ENCODE data around the gene GABRR3.

Gene GABRR3

GRCh38 chr3:97969541-97969940 is 65.6 kb downstream of the GABRR3 start:
- no peak for DNase-seq (ENCODE audit: low spot score in 2 of 2)
- Histone ChIP-seq H3K4me1 (peaks cover 18% of the 10 kb centered on the region), H3K4me3 (no peak overlapping the region), H3K36me3 (replicated peaks) (peaks cover 15% of the 10 kb centered on the region), H3K9me3 (no peaks in the 10 kb centered on the region), H3K27me3 (ENCODE audit: low read depth) (no peaks in the 10 kb centered on the region)
- in situ Hi-C loops (cut with MboI; ENCODE audit: low sequenced_read_pairs): no loop called here

GRCh38 chr3:97968376-97968775 is 66.7 kb downstream of the GABRR3 start:
- H3K4me1 ChIP-seq: peaks cover 18% of the 10 kb centered on the region
- no peaks in the 10 kb centered on the region for H3K9me3 ChIP-seq
- no peak overlapping the region for H3K4me3 ChIP-seq
- in situ Hi-C loops (cut with MboI; ENCODE audit: low sequenced_read_pairs): no loop called here
- no peaks in the 10 kb centered on the region for H3K27me3 ChIP-seq (ENCODE audit: low read depth)
- H3K36me3 ChIP-seq (replicated peaks): peaks cover 15% of the 10 kb centered on the region
- DNase-seq (ENCODE audit: low spot score in 2 of 2): no peak

- H3K36me3 ChIP-seq (replicated peaks): peaks cover 15% of the 10 kb centered on the region
Measured at GRCh38 chr3:97967966-97968365, 67.1 kb downstream of the GABRR3 start.

GRCh38 chr3:97960993-97961766 is 73.9 kb downstream of the GABRR3 start:
- Histone ChIP-seq H3K4me3 (no peak overlapping the region), H3K27me3 (ENCODE audit: low read depth) (no peaks in the 10 kb centered on the region), H3K9me3 (no peaks in the 10 kb centered on the region), H3K4me1 (no peaks in the 10 kb centered on the region), H3K36me3 (replicated peaks) (peaks cover 27% of the 10 kb centered on the region)
- no peak for DNase-seq (ENCODE audit: low spot score in 2 of 2)
- in situ Hi-C loops (cut with MboI; ENCODE audit: low sequenced_read_pairs): no loop called here

More at GRCh38 chr3:97967966-97968365, 67.1 kb downstream of the GABRR3 start:
- no peak for DNase-seq (ENCODE audit: low spot score in 2 of 2)
- in situ Hi-C loops (cut with MboI; ENCODE audit: low sequenced_read_pairs): no loop called here
- Histone ChIP-seq H3K9me3 (no peaks in the 10 kb centered on the region), H3K27me3 (ENCODE audit: low read depth) (no peaks in the 10 kb centered on the region), H3K4me1 (peaks cover 18% of the 10 kb centered on the region), H3K4me3 (no peak overlapping the region)

GRCh38 chr3:97960551-97960950 is 74.6 kb downstream of the GABRR3 start:
- H3K27me3 ChIP-seq (ENCODE audit: low read depth): no peaks in the 10 kb centered on the region
- no peak overlapping the region for H3K4me3 ChIP-seq
- H3K4me1 ChIP-seq: no peaks in the 10 kb centered on the region
- DNase-seq (ENCODE audit: low spot score in 2 of 2): no peak
- H3K36me3 ChIP-seq (replicated peaks): peaks cover 26% of the 10 kb centered on the region
- H3K9me3 ChIP-seq: no peaks in the 10 kb centered on the region
- in situ Hi-C loops (cut with MboI; ENCODE audit: low sequenced_read_pairs): no loop called here

- in situ Hi-C loops (cut with MboI; ENCODE audit: low sequenced_read_pairs): no loop called here
- H3K36me3 ChIP-seq (replicated peaks): peaks cover 28% of the 10 kb centered on the region
- H3K4me3 ChIP-seq: no peak overlapping the region
- H3K9me3 ChIP-seq: no peaks in the 10 kb centered on the region
- no peaks in the 10 kb centered on the region for H3K27me3 ChIP-seq (ENCODE audit: low read depth)
- no peaks in the 10 kb centered on the region for H3K4me1 ChIP-seq
- DNase-seq (ENCODE audit: low spot score in 2 of 2): no peak
Measured at GRCh38 chr3:97959872-97960271, 75.2 kb downstream of the GABRR3 start.

- no peaks in the 10 kb centered on the region for H3K4me1 ChIP-seq
- H3K36me3 ChIP-seq (replicated peaks): peaks cover 39% of the 10 kb centered on the region
- no peak overlapping the region for H3K4me3 ChIP-seq
- H3K27me3 ChIP-seq (ENCODE audit: low read depth): no peaks in the 10 kb centered on the region
- in situ Hi-C loops (cut with MboI; ENCODE audit: low sequenced_read_pairs): no loop called here
- H3K9me3 ChIP-seq: no peaks in the 10 kb centered on the region
- DNase-seq (ENCODE audit: low spot score in 2 of 2): no peak
Measured at GRCh38 chr3:97958796-97959195, 76.3 kb downstream of the GABRR3 start.

GRCh38 chr3:97958396-97958795 is 76.7 kb downstream of the GABRR3 start:
- in situ Hi-C loops (cut with MboI; ENCODE audit: low sequenced_read_pairs): no loop called here
- Histone ChIP-seq H3K36me3 (replicated peaks) (peaks cover 43% of the 10 kb centered on the region), H3K9me3 (no peaks in the 10 kb centered on the region), H3K4me1 (no peaks in the 10 kb centered on the region), H3K27me3 (ENCODE audit: low read depth) (no peaks in the 10 kb centered on the region), H3K4me3 (no peak overlapping the region)
- DNase-seq (ENCODE audit: low spot score in 2 of 2): no peak

- H3K36me3 ChIP-seq (replicated peaks): peaks cover 47% of the 10 kb centered on the region
- H3K4me3 ChIP-seq: no peak overlapping the region
- in situ Hi-C loops (cut with MboI; ENCODE audit: low sequenced_read_pairs): no loop called here
- DNase-seq (ENCODE audit: low spot score in 2 of 2): no peak
- H3K27me3 ChIP-seq (ENCODE audit: low read depth): no peaks in the 10 kb centered on the region
- no peaks in the 10 kb centered on the region for H3K4me1 ChIP-seq
- no peaks in the 10 kb centered on the region for H3K9me3 ChIP-seq
Measured at GRCh38 chr3:97957617-97958311, 77.4 kb downstream of the GABRR3 start.

GRCh38 chr3:97956051-97956450 is 79.1 kb downstream of the GABRR3 start:
- H3K4me1 ChIP-seq: no peaks in the 10 kb centered on the region
- H3K9me3 ChIP-seq: no peaks in the 10 kb centered on the region
- in situ Hi-C loops (cut with MboI; ENCODE audit: low sequenced_read_pairs): no loop called here
- no peak for DNase-seq (ENCODE audit: low spot score in 2 of 2)
- H3K27me3 ChIP-seq (ENCODE audit: low read depth): no peaks in the 10 kb centered on the region
- H3K4me3 ChIP-seq: no peak overlapping the region
- peaks cover 43% of the 10 kb centered on the region for H3K36me3 ChIP-seq (replicated peaks)

GRCh38 chr3:97954228-97954827 is 80.8 kb downstream of the GABRR3 start:
- H3K9me3 ChIP-seq: no peaks in the 10 kb centered on the region
- no peak for DNase-seq (ENCODE audit: low spot score in 2 of 2)
- peaks cover 48% of the 10 kb centered on the region for H3K36me3 ChIP-seq (replicated peaks)
- no peak overlapping the region for H3K4me3 ChIP-seq
- no peaks in the 10 kb centered on the region for H3K27me3 ChIP-seq (ENCODE audit: low read depth)
- in situ Hi-C loops (cut with MboI; ENCODE audit: low sequenced_read_pairs): no loop called here
- no peaks in the 10 kb centered on the region for H3K4me1 ChIP-seq

GRCh38 chr3:97952872-97953271 is 82.2 kb downstream of the GABRR3 start:
- H3K27me3 ChIP-seq (ENCODE audit: low read depth): no peaks in the 10 kb centered on the region
- in situ Hi-C loops (cut with MboI; ENCODE audit: low sequenced_read_pairs): no loop called here
- H3K4me3 ChIP-seq: no peak overlapping the region
- DNase-seq (ENCODE audit: low spot score in 2 of 2): no peak
- H3K9me3 ChIP-seq: no peaks in the 10 kb centered on the region
- H3K36me3 ChIP-seq (replicated peaks): peaks cover 54% of the 10 kb centered on the region
- no peaks in the 10 kb centered on the region for H3K4me1 ChIP-seq

- Histone ChIP-seq H3K36me3 (replicated peaks) (peaks cover 58% of the 10 kb centered on the region), H3K4me1 (no peaks in the 10 kb centered on the region), H3K9me3 (no peaks in the 10 kb centered on the region), H3K27me3 (ENCODE audit: low read depth) (no peaks in the 10 kb centered on the region), H3K4me3 (no peak overlapping the region)
- in situ Hi-C loops (cut with MboI; ENCODE audit: low sequenced_read_pairs): no loop called here
- no peak for DNase-seq (ENCODE audit: low spot score in 2 of 2)
Measured at GRCh38 chr3:97952280-97952679, 82.8 kb downstream of the GABRR3 start.

GRCh38 chr3:97950360-97950759 is 84.8 kb downstream of the GABRR3 start:
- Histone ChIP-seq H3K9me3 (no peaks in the 10 kb centered on the region), H3K27me3 (ENCODE audit: low read depth) (no peaks in the 10 kb centered on the region), H3K4me1 (no peaks in the 10 kb centered on the region), H3K4me3 (no peak overlapping the region), H3K36me3 (replicated peaks) (peaks cover 69% of the 10 kb centered on the region)
- in situ Hi-C loops (cut with MboI; ENCODE audit: low sequenced_read_pairs): no loop called here
- DNase-seq (ENCODE audit: low spot score in 2 of 2): no peak

Data from HAP-1 (cell line).